Breast epithelium (tissue), 4 donors: ENCODE data around the gene HDAC7. TPM values are rescaled to one million over a fixed set of nuclear protein-coding genes. Genes with fewer than 3 reads are reported as not detected.

ENCODE experiments used
- DNase-seq, 2 donors: peaks; one replicate each; pipeline ENCODE4 v3.0.0-alpha.2; 2019; ENCODE audit warnings: low spot score in 2 of 2
- H3K27ac ChIP-seq, 2 donors: fragments of 200-600 bp; sonication (generic) in 1 of 2; one replicate each; pipeline ENCODE4 v1.5.1; 2016 to 2019; ENCODE audit warnings: mild to moderate bottlenecking in 1 of 2
- H3K27me3 ChIP-seq, 2 donors: fragments of 200-600 bp; sonication (generic) in 1 of 2; one replicate each; pipeline versions ENCODE4 v1.5.1 to v1.6.0; 2017 to 2019; ENCODE audit warnings: control low read depth in 1 of 2, mild to moderate bottlenecking in 1 of 2
- H3K36me3 ChIP-seq: fragments of 200-600 bp; one replicate; pipeline ENCODE4 v1.5.1; 2019
- H3K4me1 ChIP-seq, 2 donors: fragments of 200-600 bp; sonication (generic); one replicate each; pipeline ENCODE4 v1.5.1; 2016 to 2019; ENCODE audit warnings: control low read depth in 1 of 2
- H3K4me3 ChIP-seq, 3 donors: fragments of 200-600 bp; sonication (generic); 1 replicate in 2 of 3; 2 replicates in 1 of 3; pipeline ENCODE4 v1.5.1; 2016 to 2019; ENCODE audit warnings: mild to moderate bottlenecking in 3 of 3, moderate library complexity in 2 of 3
- H3K9me3 ChIP-seq, 2 donors: fragments of 200-600 bp; sonication (generic) in 1 of 2; one replicate each; pipeline ENCODE4 v1.5.1; 2016 to 2019; ENCODE audit warnings: control low read depth in 1 of 2
- POLR2A ChIP-seq: fragments of 450-650 bp; IDR thresholded peaks from one replicate; pipeline ENCODE4 v1.6.1; 2016; ENCODE audit warnings: antibody characterized with exemption, mild to moderate bottlenecking, moderate library complexity
- POLR2AphosphoS5 ChIP-seq, 3 donors: sonication (generic); formaldehyde crosslinking; IDR thresholded peaks; one replicate each; pipeline ENCODE4 v1.6.1; 2017; ENCODE audit warnings: antibody characterized with exemption in 3 of 3
- intact Hi-C: fragments of 100-400 bp; cut with DNase I; formaldehyde crosslinking; loops from one replicate; pipeline ENCODE4 v1.15.1; 2023; ENCODE audit warnings: low total_unique reads
- total RNA-seq, 3 donors: library from RNA; depleted of rRNA; stranded (reverse); fragments of >200 nt; gene quantifications; one replicate each; pipeline ENCODE4 v1.1.0, GENCODE V29; 2016
- TF ChIP-seq, protein P1 (sequence below), 3 donors: fragments of 450-650 bp; IDR thresholded peaks; one replicate each; pipeline ENCODE4 v1.5.1; 2016 to 2017; ENCODE audit warnings: antibody characterized with exemption in 3 of 3, mild to moderate bottlenecking in 3 of 3, moderate library complexity in 3 of 3

The HDAC7 gene
- total RNA-seq, 3 donors from 2014 or later, result 37.6 to 77.0 (median 44.9) TPM

DNA sequence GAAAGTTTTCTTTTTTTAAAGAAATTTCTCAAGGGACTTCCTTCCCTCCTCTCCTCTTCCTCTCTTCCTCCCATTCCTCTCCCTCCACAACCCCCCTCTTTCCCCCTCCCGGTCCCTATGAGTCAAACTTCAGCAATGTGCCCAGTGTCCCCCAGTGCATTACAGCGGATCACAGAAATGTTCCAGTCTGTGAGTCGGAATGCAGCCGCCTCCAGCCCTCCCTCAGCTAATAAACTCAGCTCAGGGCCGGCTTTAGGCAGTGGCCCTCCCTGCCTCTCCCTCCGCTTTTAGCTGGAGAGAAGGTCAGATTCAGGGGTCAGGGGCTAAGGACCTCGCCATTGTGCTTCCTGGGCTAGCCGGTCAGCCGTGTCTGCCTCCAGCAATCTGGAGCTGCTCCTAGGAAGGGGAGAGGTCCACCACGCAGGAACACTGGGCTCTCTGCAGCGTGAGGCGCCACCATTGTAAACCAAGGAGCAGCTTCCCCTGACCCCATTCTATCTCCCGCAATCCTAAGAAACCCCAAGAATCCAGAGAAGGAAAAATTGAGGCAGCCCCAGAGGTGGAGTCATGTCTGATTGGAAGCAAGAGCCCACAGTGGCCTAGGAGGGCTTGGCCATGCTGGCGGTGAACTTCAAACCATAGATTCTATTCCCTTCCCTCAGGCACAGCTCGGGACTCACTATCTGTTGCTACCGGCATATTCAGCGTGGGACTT is 1.1 kb upstream of the HDAC7 start:
- TF ChIP-seq, protein P1, sequence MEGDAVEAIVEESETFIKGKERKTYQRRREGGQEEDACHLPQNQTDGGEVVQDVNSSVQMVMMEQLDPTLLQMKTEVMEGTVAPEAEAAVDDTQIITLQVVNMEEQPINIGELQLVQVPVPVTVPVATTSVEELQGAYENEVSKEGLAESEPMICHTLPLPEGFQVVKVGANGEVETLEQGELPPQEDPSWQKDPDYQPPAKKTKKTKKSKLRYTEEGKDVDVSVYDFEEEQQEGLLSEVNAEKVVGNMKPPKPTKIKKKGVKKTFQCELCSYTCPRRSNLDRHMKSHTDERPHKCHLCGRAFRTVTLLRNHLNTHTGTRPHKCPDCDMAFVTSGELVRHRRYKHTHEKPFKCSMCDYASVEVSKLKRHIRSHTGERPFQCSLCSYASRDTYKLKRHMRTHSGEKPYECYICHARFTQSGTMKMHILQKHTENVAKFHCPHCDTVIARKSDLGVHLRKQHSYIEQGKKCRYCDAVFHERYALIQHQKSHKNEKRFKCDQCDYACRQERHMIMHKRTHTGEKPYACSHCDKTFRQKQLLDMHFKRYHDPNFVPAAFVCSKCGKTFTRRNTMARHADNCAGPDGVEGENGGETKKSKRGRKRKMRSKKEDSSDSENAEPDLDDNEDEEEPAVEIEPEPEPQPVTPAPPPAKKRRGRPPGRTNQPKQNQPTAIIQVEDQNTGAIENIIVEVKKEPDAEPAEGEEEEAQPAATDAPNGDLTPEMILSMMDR (IDR thresholded peaks at IDR 0.05), result no peak
- peak; percentile 62 to 74 (median 64) for TF ChIP-seq POLR2AphosphoS5 (IDR thresholded peaks at IDR 0.05)
- peak; percentile 85 to 94 for DNase-seq
- Histone ChIP-seq H3K4me3 (peak overlapping the region; percentile 75 to 99 (median 91)), H3K36me3 (no peaks in the 10 kb centered on the region), H3K4me1 (peaks cover 39 to 48% of the 10 kb centered on the region in 2 donors), H3K27ac (peak overlapping the region; percentile 98 to 100), H3K27me3 (no peaks in the 10 kb centered on the region), H3K9me3 (no peaks in the 10 kb centered on the region)
- intact Hi-C loops, result no loop called here

DNA sequence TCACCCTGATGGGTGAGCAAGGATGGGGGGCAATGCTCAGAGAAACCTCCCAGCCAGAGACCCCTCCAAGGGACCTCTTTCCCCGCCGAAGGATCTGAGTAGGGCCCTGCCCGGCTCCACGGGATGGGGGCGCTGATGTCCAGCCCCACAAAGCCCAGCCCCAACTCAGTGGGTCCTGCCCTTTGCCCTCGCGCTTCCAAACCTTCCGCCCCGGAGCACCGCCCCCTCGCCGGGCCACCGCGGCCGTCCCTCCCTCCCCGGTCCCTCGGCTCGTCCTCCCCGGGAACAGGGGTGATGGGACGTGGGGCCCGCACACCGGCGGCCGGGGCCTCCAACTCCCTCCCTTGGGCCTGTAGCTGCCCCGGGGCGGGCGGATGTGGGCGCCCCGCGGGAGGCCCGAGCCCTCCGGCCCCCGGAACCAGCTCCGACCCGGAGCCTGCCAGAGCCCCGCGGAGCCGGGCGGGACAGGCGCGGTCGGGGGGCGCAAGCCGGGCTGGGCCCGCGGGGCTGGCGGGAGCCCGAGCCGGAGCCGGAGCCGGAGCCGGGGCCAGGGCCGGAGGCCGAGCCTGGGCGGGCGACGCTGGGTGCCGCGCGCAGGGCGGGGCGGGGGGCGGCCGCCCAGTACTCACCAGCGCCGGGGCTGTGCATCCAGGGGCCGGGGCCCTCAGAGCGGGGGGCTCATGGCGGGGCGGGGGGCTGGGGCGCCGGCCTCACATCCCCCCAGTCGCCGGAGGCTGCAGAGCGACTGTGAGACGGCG is 386 bp downstream of the HDAC7 start:
- intact Hi-C loops, result no loop called here
- H3K27ac ChIP-seq, result peak overlapping the region; percentile 98 to 100
- DNase-seq, result peak in 1 of 2 donors; percentile 53
- no peaks in the 10 kb centered on the region for H3K27me3 ChIP-seq
- peak overlapping the region; percentile 75 to 99 (median 91) for H3K4me3 ChIP-seq
- TF ChIP-seq POLR2A (no peak), POLR2AphosphoS5 (IDR thresholded peaks at IDR 0.05) (peak; percentile 13 to 42 (median 18))
- TF ChIP-seq, protein P1 (IDR thresholded peaks at IDR 0.05), result no peak
- H3K9me3 ChIP-seq, result no peaks in the 10 kb centered on the region
- H3K4me1 ChIP-seq, result peaks cover 40 to 54% of the 10 kb centered on the region in 2 donors
- H3K36me3 ChIP-seq, result no peaks in the 10 kb centered on the region

DNA sequence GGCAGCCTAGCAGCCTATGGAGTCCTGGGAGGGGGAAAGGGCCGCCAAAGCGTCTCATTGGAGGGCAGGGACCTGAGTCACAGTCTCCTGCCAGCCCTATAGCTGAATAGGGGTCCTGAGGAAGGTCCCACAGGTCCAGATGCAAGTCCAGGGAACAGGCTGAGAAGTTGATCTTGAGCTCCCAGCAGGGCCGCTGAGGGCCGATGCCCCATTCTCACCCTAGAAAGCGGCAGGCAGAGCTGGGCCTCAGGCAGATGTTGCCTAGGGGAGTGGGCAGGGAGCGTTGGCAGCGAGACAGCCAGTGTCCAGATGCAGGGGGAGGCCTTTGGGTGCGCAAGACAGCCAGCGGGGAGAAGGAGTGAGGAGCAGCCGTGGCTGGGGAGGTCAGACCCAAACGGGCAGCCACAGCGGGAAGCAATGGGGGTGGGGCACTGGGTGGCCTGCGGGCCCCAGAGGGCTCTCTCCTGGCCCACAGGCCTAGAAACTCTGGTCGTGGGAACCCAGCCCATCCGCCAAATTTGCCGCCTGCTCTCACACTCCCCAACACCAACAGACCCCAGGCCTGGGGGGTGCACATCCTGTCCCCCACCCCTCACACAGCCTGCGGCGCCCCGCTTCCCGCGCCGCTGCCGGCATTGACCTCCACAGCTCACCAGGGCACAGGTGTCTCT is 1.1 kb downstream of the HDAC7 start:
- intact Hi-C loops, result no loop called here
- Histone ChIP-seq H3K27ac (peak overlapping the region; percentile 98 to 100), H3K9me3 (no peaks in the 10 kb centered on the region), H3K36me3 (no peaks in the 10 kb centered on the region), H3K4me3 (peak overlapping the region; percentile 75 to 99 (median 91)), H3K4me1 (peaks cover 47 to 54% of the 10 kb centered on the region in 2 donors), H3K27me3 (no peaks in the 10 kb centered on the region)
- no peak for DNase-seq
- TF ChIP-seq POLR2AphosphoS5 (IDR thresholded peaks at IDR 0.05), result peak in 1 of 3 donors; percentile 12
- TF ChIP-seq, protein P1 (IDR thresholded peaks at IDR 0.05), result no peak

- no peaks in the 10 kb centered on the region for H3K36me3 ChIP-seq
- intact Hi-C loops, result no loop called here
- H3K4me3 ChIP-seq, result peak overlapping the region; percentile 75 to 99 (median 91)
- peak overlapping the region; percentile 98 to 100 for H3K27ac ChIP-seq
- H3K27me3 ChIP-seq, result no peaks in the 10 kb centered on the region
- H3K4me1 ChIP-seq, result peaks cover 50 to 58% of the 10 kb centered on the region in 2 donors
- no peaks in the 10 kb centered on the region for H3K9me3 ChIP-seq
- no peak for TF ChIP-seq POLR2A
- TF ChIP-seq POLR2AphosphoS5 (IDR thresholded peaks at IDR 0.05), result no peak
- TF ChIP-seq, protein P1 (IDR thresholded peaks at IDR 0.05), result no peak
- DNase-seq, result no peak
Observed at GRCh38 chr12:47818007-47818376, 1.7 kb downstream of the HDAC7 start.
